DOHH2 (cell line): ENCODE data around the gene MIX23.

Experiments used
- EZH2phosphoT487 ChIP-seq: fragments of 200-600 bp; sonication (generic); IDR thresholded peaks from 2 replicates; pipeline ENCODE4 v1.6.1; 2017; ENCODE audit warnings: borderline replicate concordance, mild to moderate bottlenecking, antibody characterized with exemption, low read length, moderate library complexity, mixed read lengths
- TF ChIP-seq, protein P1 (sequence below): fragments of 200-600 bp; sonication (generic); IDR thresholded peaks from one replicate; pipeline ENCODE4 v1.5.1; 2014; ENCODE audit warnings: antibody characterized with exemption, mild to moderate bottlenecking, low read depth, low read length; ENCODE audit not compliant: poor library complexity, severe bottlenecking

DNA sequence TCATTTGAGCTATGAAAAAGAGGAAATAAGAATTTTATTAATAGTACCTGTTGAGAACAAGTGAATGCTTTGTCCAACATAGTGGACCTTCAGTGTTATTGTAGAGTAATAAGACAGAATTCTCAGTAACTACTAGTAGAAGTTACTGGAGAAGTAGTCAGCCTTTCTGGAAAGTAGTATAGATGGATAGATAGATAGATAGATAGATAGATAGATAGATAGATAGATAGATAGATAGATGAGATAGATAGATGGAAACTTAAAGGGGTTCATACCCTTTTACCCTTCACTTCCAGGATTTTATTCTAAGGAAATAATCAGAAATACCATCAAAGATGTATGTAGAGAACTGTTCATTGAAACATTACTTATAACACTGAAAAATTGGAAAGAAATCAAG lies 6.2 kb upstream of the MIX23 start:
- TF ChIP-seq, protein P1, sequence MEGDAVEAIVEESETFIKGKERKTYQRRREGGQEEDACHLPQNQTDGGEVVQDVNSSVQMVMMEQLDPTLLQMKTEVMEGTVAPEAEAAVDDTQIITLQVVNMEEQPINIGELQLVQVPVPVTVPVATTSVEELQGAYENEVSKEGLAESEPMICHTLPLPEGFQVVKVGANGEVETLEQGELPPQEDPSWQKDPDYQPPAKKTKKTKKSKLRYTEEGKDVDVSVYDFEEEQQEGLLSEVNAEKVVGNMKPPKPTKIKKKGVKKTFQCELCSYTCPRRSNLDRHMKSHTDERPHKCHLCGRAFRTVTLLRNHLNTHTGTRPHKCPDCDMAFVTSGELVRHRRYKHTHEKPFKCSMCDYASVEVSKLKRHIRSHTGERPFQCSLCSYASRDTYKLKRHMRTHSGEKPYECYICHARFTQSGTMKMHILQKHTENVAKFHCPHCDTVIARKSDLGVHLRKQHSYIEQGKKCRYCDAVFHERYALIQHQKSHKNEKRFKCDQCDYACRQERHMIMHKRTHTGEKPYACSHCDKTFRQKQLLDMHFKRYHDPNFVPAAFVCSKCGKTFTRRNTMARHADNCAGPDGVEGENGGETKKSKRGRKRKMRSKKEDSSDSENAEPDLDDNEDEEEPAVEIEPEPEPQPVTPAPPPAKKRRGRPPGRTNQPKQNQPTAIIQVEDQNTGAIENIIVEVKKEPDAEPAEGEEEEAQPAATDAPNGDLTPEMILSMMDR = no peak
- TF ChIP-seq EZH2phosphoT487 = no peak
